ENCODE data around the gene ZBTB24. TPM values are rescaled to one million over a fixed set of nuclear protein-coding genes. Genes with fewer than 3 reads are reported as not detected.

ZBTB24 gene
- total RNA-seq, 1 experiment from 2014 or later, result 27.3 TPM

GRCh38 chr6:109475625-109476024 is 7.4 kb downstream of the ZBTB24 start:
- Histone ChIP-seq H2AFZ (ENCODE audit: low read length) (no peak overlapping the region), H2BK120ac (ENCODE audit: low read depth, low read length, poor library complexity, severe bottlenecking) (no peak overlapping the region), H4K91ac (ENCODE audit: insufficient read length, low read depth, low read length) (no peak overlapping the region), H2BK12ac (ENCODE audit: insufficient read length, low read depth, low read length) (no peak overlapping the region), H3K14ac (ENCODE audit: insufficient read depth, low read length) (no peak overlapping the region), H3K79me2 (ENCODE audit: insufficient read depth, low read length) (peaks cover 16% of the 10 kb centered on the region; the same call in 1 of the 2 replicates), H3K27me3 (ENCODE audit: insufficient read depth, low read length) (no peaks in the 10 kb centered on the region), H2BK20ac (ENCODE audit: low read depth, low read length, poor library complexity, severe bottlenecking) (no peak overlapping the region), H3K9ac (ENCODE audit: extremely low read depth, insufficient read length, low read length) (no peak overlapping the region), H3K4me1 (ENCODE audit: insufficient read depth, low read length) (peaks cover 6% of the 10 kb centered on the region; the same call in 1 of the 2 replicates), H3K23ac (ENCODE audit: insufficient read length, low read depth, low read length) (no peak overlapping the region), H3K9me3 (ENCODE audit: control insufficient read depth, low read depth, low read length) (no peaks in the 10 kb centered on the region), H3K23me2 (ENCODE audit: insufficient read length, low read depth, low read length, poor library complexity, severe bottlenecking) (no peaks in the 10 kb centered on the region), H4K5ac (ENCODE audit: insufficient read length, low read depth, low read length) (no peak overlapping the region), H4K8ac (replicated peaks; ENCODE audit: insufficient read length, low read depth, low read length) (no peak overlapping the region), H3K27ac (ENCODE audit: insufficient read length, low read depth, low read length) (no peak overlapping the region), H3K79me1 (ENCODE audit: insufficient read depth, low read depth, low read length, poor library complexity, severe bottlenecking) (no peaks in the 10 kb centered on the region), H2AK5ac (ENCODE audit: insufficient read length, low read length) (no peak overlapping the region), H3T11ph (ENCODE audit: low read length) (no peak overlapping the region), H2BK15ac (ENCODE audit: low read depth, low read length) (no peak overlapping the region), H4K20me1 (ENCODE audit: control insufficient read depth, insufficient read depth, insufficient read length) (no peaks in the 10 kb centered on the region), H3K4me2 (ENCODE audit: insufficient read depth, insufficient read length, low read length) (no peak overlapping the region), H3K56ac (ENCODE audit: insufficient read length, low read depth, low read length) (no peak overlapping the region), H3K4ac (ENCODE audit: low read depth, low read length) (no peak overlapping the region), H3K18ac (ENCODE audit: insufficient read length, low read depth, low read length) (no peak overlapping the region), H2BK5ac (ENCODE audit: insufficient read length, low read length) (no peak overlapping the region)
- peaks cover 39 to 91% (median 87%) of the 10 kb centered on the region in 3 experiments for H3K36me3 Mint-ChIP-seq (ENCODE audit: insufficient read depth in 1 of 3, low read depth in 3 of 3)
- DNase-seq, result no peak
- peaks cover 30 to 33% of the 10 kb centered on the region in 2 experiments for H3K4me1 Mint-ChIP-seq
- no peak overlapping the region for H3K4me3 Mint-ChIP-seq
- H3K27ac Mint-ChIP-seq, result peak overlapping the region in 1 of 3 experiments; percentile 48; a peak in 1 of 7 replicates
- TF ChIP-seq CTCF (conservative IDR thresholded peaks at IDR 0.05), result no peak
- H3K9me3 Mint-ChIP-seq, result no peaks in the 10 kb centered on the region
- H3K27me3 Mint-ChIP-seq (ENCODE audit: low read depth), result no peaks in the 10 kb centered on the region
- no CpG with 5 or more reads among the region's 2 CpGs for WGBS (ENCODE audit: extremely low coverage, insufficient read length, low lambda C conversion rate)

Data from H9 (cell line).